Astrocyte of the hippocampus (primary cell): ENCODE data around the gene OR2H2.

Experiments
- DNase-seq: peaks from one replicate; pipeline ENCODE4 v3.0.0; 2011; ENCODE audit warnings: low read depth, low spot score

OR2H2 gene

DNA sequence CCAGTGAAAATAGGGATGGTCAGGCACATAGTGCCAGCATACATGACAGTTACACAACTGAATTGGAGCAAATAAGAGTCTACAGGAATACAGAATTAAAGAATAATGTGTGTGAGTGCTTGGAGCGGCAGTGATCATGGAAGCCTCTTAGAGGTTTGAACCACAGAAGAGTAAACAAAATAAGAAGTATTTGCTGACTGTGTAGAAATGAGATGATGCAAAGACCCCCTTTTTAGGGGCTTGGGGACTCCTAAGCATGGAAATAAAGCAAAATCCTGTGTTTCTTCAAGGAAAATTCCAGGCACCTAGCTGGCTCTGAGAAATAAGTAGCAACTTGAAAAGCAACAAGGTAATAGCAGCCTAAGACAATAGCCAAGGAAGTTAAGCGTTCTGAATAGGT, 6.8 kb downstream of the OR2H2 start:
- no peak for DNase-seq

DNA sequence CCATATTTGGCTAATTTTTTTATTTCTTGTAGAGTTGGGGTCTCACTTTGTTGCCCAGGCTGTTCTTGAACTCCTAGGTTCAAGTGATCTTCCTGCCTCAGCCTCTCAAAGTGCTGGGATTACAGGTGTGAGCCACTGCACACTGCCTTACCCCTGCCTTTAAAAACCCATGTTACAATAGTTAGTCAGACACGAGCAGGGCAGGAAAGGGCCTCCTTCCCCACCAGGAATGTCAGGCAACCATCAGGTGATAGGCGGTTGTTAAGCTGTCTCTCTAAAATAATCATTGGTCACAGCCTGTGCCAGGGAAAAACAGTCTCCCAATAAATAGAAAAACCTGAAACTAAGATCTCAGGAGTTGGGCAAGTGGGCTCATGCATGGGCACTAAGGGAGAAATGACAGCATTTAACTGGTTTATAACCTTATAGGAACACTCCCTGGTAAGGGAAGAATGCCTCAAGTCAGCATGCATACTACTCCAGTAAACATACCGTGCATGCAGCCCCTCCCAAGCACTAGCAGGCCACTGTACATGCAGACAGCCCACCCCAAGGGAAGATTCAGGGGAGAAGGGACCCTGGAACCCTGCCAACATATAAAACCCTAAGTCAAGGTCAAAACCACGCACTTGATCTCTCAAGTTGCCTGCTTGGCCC, 8.4 kb downstream of the OR2H2 start:
- no peak for DNase-seq

DNA sequence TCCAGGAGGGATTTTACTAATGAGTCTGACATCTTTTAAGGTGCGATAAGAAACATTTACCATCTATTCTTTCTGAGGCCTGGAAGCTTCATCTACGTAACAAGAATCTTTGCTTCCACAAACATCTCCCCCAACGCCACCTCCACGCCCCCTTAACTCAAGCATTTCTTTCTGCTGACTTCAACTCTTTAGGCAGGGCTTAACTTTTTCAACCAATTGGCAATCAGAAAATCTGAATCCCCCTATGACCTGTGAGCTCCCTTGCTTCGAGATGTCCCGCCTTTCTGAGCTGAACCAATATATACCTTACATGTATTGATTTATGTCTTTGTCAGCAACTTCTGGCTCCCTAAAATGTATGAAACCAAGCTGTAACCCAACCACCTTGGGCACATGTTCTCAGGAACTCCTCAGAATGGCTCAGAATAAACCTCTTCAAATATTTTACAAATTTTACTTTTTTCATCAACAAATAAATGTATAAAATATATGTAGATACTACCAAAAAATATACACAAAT, 11.5 kb downstream of the OR2H2 start:
- DNase-seq = no peak

DNA sequence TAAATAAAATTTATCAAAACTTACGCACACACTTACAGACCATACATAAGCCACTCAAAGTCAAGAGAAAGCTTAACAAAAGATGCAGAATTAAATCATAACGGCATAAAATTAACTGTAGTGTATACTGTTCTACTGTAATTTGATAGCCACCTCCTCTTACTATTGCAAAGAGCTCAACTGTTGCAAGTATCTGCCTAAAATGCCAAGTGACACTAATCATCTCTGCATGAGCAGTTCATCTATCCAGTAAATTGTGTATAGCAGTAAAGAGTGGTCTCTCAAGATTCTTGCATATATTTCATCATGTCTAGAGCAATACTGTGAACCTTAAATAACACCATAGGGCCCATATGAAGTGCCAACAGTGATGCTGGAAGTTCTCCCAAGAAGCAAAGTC, 12.3 kb downstream of the OR2H2 start:
- DNase-seq = no peak

DNA sequence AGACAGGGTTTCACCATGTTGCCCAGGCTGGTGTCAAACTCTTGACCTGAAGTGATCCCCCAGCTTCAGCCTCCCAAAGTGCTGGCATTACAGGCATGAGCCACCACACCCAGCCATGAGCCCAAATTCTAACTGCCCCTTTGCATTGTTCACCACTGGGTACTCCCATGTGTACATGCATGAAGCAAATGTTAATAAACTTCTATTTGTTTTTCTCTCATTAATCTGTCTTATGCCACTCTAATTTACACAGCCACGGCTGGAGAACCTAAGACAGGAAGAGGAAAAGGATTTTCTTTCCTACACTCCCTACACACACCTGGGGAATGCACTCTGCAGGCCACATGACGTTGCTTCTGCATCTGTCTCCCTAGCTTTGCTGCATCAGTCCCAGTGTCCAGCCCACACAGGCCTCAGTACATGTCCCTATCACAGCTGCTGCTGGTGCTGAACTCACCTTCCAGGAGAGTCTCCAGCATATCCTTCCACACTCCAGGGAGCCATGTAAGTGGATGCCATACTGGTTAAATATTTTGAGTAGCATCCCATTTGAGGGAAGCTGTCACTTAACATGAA, 13.3 kb downstream of the OR2H2 start:
- no peak for DNase-seq

DNA sequence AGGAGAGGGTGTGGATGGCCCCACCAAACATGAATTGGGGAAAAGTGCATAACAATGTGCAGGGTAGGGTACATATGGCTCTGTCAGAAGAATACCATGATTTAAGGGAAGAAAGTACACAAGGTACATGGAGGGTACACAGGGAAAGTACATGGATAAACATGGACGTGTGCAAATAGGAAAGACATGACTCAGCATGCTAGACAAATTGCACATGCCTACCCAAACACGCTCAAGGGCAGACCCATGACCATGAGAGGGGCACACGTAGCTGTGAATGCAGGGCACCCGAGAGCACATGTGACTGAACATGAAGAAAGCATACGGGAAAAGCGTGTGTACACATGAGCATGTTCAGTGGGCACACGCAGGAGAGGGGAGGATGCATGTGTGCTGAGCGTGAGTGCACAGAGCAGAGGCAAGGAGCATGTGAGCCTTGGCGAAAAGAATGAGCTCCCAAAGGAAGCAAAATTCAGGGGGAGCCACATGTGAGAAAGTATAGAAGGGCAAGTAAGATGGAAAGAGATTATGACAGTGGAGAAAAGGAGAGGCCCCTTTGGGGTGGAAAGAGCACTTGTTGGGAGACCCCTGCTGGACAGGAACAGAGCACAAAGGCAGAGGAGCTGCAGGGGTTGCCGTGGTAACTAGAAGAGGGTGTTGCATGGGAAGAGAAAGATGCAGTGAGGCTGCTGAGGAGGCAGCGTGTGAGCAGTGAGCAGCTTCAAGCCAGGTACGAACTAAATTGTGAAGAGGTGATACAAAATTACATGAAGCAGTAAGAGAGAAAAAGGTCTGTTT, 17.8 kb downstream of the OR2H2 start:
- DNase-seq = peak; percentile 16

DNA sequence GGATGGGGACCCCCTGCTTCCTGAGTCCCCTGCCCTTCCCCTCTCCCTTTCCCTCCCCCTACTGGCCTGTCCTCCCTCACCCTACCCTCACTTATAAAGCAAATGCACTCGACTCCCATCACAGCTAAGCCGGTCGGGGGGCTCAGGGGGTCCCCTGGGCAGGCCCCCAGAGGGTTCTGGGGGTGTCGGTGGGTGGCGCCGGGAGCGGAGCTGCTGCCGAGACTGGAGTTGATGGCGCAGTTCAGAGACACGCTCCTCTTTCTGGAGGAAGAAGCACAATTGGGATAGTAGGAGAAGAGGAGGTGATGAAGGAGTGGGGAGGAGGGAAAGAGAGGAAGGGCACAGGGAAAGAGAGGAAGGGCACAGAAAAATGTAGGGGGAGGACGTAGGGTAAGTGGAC, 18.5 kb downstream of the OR2H2 start:
- DNase-seq = no peak

DNA sequence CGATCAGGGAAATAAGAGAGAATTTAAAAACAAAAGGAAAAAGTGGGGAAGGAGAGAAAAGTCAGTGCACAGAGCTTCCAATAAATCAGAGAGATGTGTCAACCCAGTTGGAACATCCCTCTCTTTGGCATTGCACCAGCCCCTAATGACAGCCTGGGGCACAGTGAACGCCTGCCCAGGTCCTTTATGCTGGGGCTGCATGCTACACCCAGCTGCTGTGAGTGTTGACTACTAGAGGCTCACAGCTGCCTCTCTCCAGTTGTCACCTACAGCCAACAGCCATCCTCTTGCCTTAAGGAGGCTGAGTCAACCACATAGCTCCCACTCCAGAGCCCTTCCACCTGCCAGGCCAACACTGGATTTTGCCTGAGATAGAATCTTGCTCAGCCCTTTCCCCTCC, 19.0 kb downstream of the OR2H2 start:
- no peak for DNase-seq

DNA sequence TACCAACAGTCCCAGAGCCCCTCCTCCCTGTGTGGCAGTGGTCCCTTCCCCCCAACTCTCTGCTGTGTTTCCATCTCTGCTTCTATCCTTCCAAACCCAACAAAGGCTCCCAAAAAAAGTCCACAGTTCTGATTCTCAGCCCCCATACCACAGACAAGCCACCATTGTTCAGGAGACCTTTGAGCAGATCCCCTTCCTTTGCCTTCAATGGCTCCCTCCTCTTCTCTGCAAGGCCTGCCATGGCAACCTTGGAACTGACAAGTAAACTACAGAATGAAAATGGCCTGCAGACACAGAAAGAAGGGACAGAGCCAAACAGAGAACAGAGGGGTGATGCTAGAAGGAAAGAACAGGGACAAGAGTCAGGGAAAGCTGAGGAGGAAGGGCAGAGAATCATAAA, 23.2 kb downstream of the OR2H2 start:
- DNase-seq = no peak

DNA sequence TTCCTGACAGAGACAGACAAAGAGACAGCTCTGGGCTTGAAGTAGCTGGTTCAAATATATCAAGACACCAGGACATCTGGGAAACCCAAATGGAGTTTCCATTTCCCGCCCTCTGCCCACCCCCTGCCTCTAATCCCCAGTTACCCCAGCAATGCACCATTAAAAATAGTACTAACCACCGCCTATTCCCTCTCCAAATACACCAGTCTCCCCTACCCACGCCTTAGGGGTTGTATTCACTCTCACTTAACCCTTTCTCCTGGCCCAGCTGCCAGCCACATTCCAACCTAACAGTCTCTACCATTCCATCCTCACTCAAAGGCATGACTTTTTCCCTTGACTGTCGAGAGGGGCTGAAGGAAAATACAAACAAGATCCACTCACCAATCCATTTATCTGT, 25.6 kb downstream of the OR2H2 start:
- DNase-seq = no peak

DNA sequence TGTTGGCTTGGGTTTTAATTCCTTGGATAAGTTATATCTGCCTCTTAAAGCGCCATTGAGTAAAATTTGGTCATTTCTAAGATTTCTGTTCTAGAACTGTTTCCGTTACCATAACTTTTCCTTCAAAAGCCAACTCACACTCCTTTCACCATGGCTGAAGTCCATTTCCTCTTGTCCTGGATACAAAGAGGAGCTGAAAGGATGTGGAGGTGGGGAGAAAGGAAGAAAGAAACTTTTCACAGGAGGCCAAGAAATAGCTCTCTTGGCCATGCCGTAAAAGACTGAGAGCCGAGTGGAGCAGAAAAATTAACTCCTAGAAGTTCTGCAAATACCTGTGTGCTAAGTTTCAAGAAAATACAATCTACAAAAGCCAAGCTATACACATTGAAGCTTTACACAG, 26.5 kb downstream of the OR2H2 start:
- DNase-seq = no peak

DNA sequence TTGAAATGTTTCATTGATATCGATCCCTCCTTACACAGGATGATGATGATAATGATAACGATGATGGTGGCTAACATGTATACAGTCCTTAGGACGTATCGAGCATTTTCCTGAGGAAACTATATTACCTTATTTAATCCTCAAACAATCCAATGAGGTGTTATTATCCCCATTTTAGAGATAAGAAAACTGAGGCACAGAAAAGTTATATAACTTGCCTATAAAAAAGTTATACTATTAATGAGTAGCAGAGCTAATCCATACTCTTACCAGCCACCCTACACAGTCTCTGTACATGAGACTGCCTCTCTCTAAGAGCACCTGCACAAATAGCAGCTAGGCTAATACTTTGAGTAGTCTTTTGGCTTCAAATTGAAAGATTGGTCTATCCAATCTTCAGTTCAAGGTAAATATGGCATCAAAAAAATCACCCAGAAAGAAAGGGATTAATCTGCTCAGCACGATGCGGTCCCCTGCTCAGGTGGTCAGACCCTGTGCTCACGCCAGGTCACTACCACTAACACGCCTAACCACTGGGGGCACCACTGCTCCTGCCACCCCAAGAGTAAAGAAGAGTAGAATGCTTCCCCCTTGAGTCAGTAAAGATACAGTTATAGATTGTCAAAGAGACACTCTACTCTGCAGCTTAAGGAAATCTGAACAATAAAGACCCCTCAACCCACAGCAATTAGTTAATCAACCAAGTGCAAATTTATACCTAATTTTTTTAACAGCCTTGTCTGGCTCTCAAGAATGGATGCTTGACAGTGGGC, 33.0 kb downstream of the OR2H2 start:
- no peak for DNase-seq

DNA sequence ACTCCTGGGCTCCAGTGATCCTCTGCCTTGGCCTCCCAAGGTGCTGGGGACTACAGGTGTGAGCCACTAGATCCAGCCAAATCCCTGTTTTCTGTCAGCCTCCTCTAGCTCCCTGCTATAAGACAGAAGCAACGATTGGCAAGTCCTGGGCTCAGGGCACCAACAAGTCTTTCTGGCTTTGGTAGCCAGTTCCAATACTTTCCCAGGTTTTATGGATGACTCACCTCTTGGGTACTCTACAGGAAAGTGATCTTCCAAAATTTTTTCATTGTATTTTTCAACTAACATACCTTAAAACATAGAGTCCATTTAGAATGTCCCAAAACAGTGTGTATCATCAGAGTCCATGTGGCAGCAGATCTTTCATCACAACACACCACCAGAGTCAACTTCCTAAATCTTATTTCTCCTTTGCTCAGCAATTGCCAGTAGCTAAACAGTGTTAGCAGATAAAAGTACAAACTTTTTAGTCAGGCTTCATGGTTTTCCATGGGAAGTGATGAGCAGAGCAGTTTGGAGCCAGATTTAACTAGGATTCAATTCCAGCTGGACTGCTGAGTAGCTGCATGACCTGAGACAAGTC, 34.7 kb downstream of the OR2H2 start:
- no peak for DNase-seq

DNA sequence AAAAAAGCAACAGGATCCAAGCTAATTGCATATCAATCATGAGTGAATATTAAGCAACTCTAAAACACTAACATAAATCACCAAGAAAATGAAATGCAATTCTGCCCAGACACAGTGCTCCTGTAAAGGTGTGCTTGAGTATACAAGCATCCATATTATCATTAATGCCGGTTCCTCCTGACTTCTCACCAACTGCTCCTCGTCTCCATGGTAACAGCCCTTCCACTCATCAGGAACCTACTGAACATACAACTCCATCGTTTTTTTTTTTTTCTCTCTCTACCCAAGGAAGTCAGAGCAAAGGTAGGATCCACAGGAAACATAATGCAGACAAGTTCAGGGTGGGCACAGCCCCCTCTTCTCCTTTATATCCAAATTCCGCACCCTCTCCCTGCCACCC, 35.7 kb downstream of the OR2H2 start:
- DNase-seq = no peak

DNA sequence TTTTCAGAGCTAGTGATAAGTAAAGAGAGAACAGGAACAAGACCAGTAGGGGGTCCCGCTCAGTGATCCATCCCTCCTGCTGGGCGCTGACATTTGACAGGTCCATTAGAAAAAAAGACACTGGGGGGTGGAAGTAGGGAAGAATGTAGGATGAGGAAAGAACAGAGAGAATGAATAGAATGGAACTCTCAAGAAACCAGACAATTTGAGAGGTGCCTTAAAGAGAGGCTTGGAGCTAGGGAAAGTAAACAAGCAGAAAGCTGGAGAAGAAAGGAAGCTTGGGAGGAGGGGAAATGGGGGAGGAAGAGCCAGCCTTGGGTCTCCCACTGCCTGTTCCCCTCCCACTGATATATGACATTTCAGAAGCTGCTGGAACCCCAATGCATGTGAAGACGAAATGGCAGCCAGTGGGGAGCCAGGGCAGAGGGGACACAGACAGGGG, 39.6 kb downstream of the OR2H2 start:
- no peak for DNase-seq

DNA sequence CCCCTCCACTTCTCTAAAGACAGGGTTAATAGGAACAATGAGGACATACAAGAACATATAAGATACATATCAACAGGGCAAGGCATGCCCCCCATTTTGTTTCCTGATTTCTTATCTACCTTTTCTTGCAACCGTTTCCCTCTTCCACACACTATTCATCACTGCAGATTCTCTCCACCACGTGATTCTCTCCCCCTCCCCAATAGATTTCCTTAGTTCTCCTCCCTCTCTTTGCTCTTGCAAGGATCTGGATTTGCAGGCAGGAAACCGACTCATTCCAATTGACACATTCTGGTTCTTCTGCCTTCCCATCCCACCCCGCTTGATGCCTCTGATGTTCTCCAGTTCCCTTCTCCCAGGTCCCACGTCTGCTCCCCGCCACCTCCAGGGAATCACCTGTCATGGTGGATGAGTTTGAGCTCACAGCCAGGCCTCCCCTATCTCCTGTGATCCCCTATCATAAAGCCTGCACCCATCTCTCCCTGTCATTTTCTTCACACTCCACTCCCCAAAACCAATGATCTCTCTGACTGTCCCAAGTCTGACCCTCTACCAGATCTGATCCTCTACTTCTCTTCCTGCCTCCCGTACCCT, 40.5 kb downstream of the OR2H2 start:
- DNase-seq = no peak

DNA sequence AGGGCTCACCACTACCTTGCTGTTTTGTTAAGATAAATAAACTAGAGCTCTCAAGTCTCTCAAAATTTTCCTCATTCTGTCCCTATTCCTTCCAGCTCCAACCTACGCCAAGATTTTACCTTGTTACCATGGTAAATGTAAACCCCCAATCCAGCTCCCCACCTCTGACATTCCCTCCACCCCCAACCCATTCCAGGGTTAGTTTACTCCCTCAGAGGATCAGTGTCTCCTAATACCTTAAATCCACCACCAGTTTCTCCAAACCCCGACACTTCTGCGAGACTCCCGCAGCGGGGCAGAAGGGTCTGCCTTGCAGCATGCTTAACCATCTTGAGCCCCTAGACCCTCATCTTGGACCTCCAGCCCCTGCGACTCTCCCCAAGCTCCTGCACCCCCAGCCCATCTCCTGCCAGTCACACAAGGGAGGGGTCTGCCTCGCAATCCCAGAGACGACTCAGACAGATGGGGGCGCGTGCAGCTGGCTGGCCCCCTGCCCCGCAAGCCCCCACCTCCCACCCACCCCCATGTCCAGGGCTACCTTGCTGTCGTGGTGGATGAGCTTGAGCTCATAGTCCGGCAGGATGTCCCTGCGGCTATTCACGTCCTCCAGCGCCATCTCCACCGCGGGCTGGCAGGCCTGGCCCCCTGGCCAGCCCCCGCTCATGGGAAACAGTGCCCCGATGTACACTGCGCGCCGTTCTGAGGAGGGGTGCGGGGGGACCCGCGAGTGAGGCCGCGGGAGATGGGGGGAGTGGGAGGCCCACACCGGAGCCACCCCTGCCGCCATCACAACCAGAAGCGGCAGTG, 42.2 kb downstream of the OR2H2 start:
- peak; percentile 38 for DNase-seq

DNA sequence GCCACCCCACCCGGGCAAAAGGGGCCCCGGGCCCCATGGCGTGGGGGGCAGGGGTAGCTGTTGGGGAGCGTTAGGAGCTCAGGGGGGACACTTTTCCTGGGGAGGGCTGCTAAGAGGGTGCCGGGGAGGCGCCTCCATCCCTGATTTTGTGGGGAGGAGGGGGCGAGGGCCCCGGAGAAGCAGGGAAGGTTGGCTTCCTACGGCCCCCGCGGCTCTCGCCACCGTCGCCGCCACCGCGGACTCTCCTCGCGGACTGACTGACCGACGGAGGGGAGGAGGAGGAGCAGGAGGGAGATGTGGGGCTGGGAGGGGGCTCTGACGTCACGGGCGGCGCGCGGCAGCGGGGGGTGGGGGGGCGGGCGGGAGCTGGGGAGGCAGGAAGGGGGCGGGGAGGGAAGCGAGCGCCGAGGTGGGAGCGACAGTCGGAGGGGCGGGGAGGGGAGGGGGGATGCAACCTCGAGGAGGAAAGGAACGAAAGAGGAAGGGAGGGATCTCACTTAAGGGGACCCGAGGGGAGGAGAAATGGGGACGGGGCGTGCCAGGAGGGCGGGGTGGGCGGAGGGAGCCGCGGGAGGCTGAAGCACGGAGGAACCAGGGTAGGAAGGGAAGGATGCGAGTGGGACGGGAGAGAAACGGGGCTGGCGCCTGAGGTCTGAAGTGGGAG, 43.0 kb downstream of the OR2H2 start:
- peak; percentile 90 for DNase-seq

DNA sequence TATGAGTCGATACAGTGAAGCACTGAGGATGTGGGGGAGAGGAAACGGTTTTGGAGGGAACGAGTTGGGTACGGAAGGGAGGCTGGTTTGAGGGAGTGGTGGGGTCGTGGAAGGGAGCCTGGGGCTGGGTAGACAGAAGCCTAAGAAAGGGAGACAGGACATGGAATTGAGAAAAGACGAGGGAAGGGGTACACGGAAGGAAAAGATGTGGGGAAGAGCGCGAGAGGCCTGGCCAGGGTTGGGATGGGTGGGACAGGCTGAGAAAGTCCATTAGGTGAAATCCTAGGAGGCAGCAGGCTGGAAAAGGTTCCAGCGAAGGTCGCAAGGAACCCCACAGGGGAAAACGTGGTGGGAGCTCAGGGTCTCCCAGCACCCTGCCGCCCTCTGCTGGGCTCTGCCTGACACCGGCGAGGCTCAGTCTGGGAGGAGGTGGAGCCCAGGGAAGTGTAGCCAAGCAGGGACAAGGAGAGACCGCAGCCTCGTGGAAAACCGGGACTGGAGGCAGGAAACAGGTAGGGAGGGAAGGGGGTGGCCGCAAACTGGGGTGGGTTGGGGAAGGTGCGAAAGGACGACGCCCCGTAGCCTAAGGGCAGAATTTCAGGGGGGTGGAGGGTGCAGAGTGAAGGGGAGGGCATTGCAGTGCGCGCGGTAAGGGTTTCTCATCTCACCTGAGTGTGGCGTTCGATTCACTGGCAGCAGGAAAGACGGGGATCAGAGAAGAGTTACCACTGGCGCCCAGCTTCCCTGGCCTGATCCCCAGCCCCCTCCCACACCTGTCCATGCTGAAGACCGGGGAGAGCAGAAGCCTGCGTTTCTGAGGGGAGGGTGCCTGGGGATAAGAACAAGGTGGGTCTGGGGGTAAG, 43.7 kb downstream of the OR2H2 start:
- peak; percentile 92 for DNase-seq
